ENCODE data around the gene NBPF14.
"Not testable (repeated sequence)": the region's sequence is repeated elsewhere in the genome, so short reads cannot be mapped to it uniquely, and the experiment has no call there.

Gene NBPF14

GRCh38 chr1:148595911-148596310 lies at the start of gene NBPF14:
TSS of gene NBPF14 (minus strand) at chr1:148596011. CDS start at chr1:148595717, 294 bp downstream.
- FAIRE-seq; DNase-seq (ENCODE audit: low spot score): not testable (repeated sequence)

GRCh38 chr1:148625451-148625850 lies 29.6 kb upstream of the NBPF14 start:
- FAIRE-seq; DNase-seq (ENCODE audit: low spot score): not testable (repeated sequence)

GRCh38 chr1:148618216-148618615 lies 22.4 kb upstream of the NBPF14 start:
- not testable (repeated sequence) for FAIRE-seq; DNase-seq (ENCODE audit: low spot score)

- DNase-seq (ENCODE audit: low spot score) = peak; percentile 3
- not testable (repeated sequence) for FAIRE-seq
Measured at GRCh38 chr1:148605266-148605665, 9.5 kb upstream of the NBPF14 start.

- not testable (repeated sequence) for FAIRE-seq; DNase-seq (ENCODE audit: low spot score)
Measured at GRCh38 chr1:148595360-148595759, 451 bp downstream of the NBPF14 start.

- not testable (repeated sequence) for FAIRE-seq
Measured at GRCh38 chr1:148591098-148591497, 4.7 kb downstream of the NBPF14 start.

GRCh38 chr1:148532158-148532557 lies 63.7 kb downstream of the NBPF14 start:
- not testable (repeated sequence) for FAIRE-seq; DNase-seq (ENCODE audit: low spot score)

More at GRCh38 chr1:148591098-148591497, 4.7 kb downstream of the NBPF14 start:
- DNase-seq (ENCODE audit: low spot score) = not testable (repeated sequence)

- not testable (repeated sequence) for FAIRE-seq
- peak; percentile 89 for DNase-seq (ENCODE audit: low spot score)
Measured at GRCh38 chr1:148529101-148529567, 66.7 kb downstream of the NBPF14 start.

- not testable (repeated sequence) for DNase-seq (ENCODE audit: low spot score); FAIRE-seq
Measured at GRCh38 chr1:148528591-148528990, 67.2 kb downstream of the NBPF14 start.

GRCh38 chr1:148526587-148526986 lies 69.2 kb downstream of the NBPF14 start:
- not testable (repeated sequence) for DNase-seq (ENCODE audit: low spot score); FAIRE-seq

- not testable (repeated sequence) for FAIRE-seq
Measured at GRCh38 chr1:148523205-148524144, 72.3 kb downstream of the NBPF14 start.

GRCh38 chr1:148522561-148523204 lies 73.1 kb downstream of the NBPF14 start:
- not testable (repeated sequence) for FAIRE-seq
- peak; percentile 98 for DNase-seq (ENCODE audit: low spot score)

More at GRCh38 chr1:148523205-148524144, 72.3 kb downstream of the NBPF14 start:
- DNase-seq (ENCODE audit: low spot score) = not testable (repeated sequence)

- FAIRE-seq = not testable (repeated sequence)
- DNase-seq (ENCODE audit: low spot score) = peak; percentile 80
Measured at GRCh38 chr1:148522072-148522471, 73.7 kb downstream of the NBPF14 start.

- not testable (repeated sequence) for FAIRE-seq; DNase-seq (ENCODE audit: low spot score)
Measured at GRCh38 chr1:148514310-148514709, 81.5 kb downstream of the NBPF14 start.

- FAIRE-seq = not testable (repeated sequence)
- DNase-seq (ENCODE audit: low spot score) = peak; percentile 76
Measured at GRCh38 chr1:148512571-148513184, 83.1 kb downstream of the NBPF14 start.

GRCh38 chr1:148493933-148494332 lies 101.9 kb downstream of the NBPF14 start:
- FAIRE-seq; DNase-seq (ENCODE audit: low spot score): not testable (repeated sequence)

- FAIRE-seq; DNase-seq (ENCODE audit: low spot score): not testable (repeated sequence)
Measured at GRCh38 chr1:148483029-148483428, 112.8 kb downstream of the NBPF14 start, which contains the start of gene PPIAL4G. TSS of gene PPIAL4G (minus strand) at chr1:148483302. CDS start at chr1:148483252, 50 bp downstream.

Data from RCC 7860 (cell line).